Measurements from ENCODE around the gene EMP2.
A peak's percentile ranks its signal among the peaks of the same experiment; 100 is the strongest.
"Not testable (repeated sequence)": the region's sequence is repeated elsewhere in the genome, so short reads cannot be mapped to it uniquely, and the experiment has no call there.

EMP2 gene

GRCh38 chr16:10547708-10548107 lies 32.7 kb downstream of the EMP2 start:
- DNase-seq = no peak

GRCh38 chr16:10543231-10543977 lies 37.0 kb downstream of the EMP2 start:
- no peak for DNase-seq

- no peak for DNase-seq
Measured at GRCh38 chr16:10541366-10541765, 39.0 kb downstream of the EMP2 start.

- no peak for DNase-seq
Measured at GRCh38 chr16:10539793-10540192, 40.6 kb downstream of the EMP2 start.

GRCh38 chr16:10539236-10539635 lies 41.2 kb downstream of the EMP2 start:
- no peak for DNase-seq

- DNase-seq = no peak
Measured at GRCh38 chr16:10538583-10538982, 41.8 kb downstream of the EMP2 start.

GRCh38 chr16:10537946-10538345 lies 42.5 kb downstream of the EMP2 start:
- DNase-seq = no peak

- no peak for DNase-seq
Measured at GRCh38 chr16:10536814-10537389, 43.5 kb downstream of the EMP2 start.

GRCh38 chr16:10536328-10536727 lies 44.1 kb downstream of the EMP2 start:
- DNase-seq = not testable (repeated sequence)

GRCh38 chr16:10535461-10535860 lies 44.9 kb downstream of the EMP2 start:
- no peak for DNase-seq

GRCh38 chr16:10534748-10535147 lies 45.6 kb downstream of the EMP2 start:
- DNase-seq = no peak

- not testable (repeated sequence) for DNase-seq
Measured at GRCh38 chr16:10533612-10534011, 46.8 kb downstream of the EMP2 start.

GRCh38 chr16:10531582-10531981 lies 48.8 kb downstream of the EMP2 start:
- no peak for DNase-seq

GRCh38 chr16:10530685-10531084 lies 49.7 kb downstream of the EMP2 start:
- DNase-seq = no peak

- DNase-seq = no peak
Measured at GRCh38 chr16:10529895-10530669, 50.3 kb downstream of the EMP2 start.

GRCh38 chr16:10528635-10529034 lies 51.8 kb downstream of the EMP2 start:
- no peak for DNase-seq

GRCh38 chr16:10526962-10527361 lies 53.4 kb downstream of the EMP2 start:
- no peak for DNase-seq

GRCh38 chr16:10525214-10525825 lies 55.1 kb downstream of the EMP2 start:
- DNase-seq = no peak

GRCh38 chr16:10522966-10523365 lies 57.4 kb downstream of the EMP2 start:
- no peak for DNase-seq

GRCh38 chr16:10521681-10522274 lies 58.6 kb downstream of the EMP2 start:
- DNase-seq = peak; percentile 51 to 52

- DNase-seq = no peak
Measured at GRCh38 chr16:10520869-10521578, 59.4 kb downstream of the EMP2 start.

Measured in CD4-positive, alpha-beta T cell treated with Interleukin-4 for 1 hour (primary cell).